WTC11 (cell line): ENCODE measurements around the gene PFKFB3.

Experiments
- ZNF423 ChIP-seq: fragments of 250-450 bp; sonication (Bioruptor Pico); IDR thresholded peaks from 2 replicates; pipeline ENCODE4 v2.1.2; 2022; ENCODE audit warnings: mild to moderate bottlenecking, moderate library complexity
- TF ChIP-seq, protein P1 (sequence below): fragments of 200-600 bp; IDR thresholded peaks from 2 replicates; pipeline ENCODE4 v1.8.0; 2022; ENCODE audit warnings: antibody characterized with exemption

DNA sequence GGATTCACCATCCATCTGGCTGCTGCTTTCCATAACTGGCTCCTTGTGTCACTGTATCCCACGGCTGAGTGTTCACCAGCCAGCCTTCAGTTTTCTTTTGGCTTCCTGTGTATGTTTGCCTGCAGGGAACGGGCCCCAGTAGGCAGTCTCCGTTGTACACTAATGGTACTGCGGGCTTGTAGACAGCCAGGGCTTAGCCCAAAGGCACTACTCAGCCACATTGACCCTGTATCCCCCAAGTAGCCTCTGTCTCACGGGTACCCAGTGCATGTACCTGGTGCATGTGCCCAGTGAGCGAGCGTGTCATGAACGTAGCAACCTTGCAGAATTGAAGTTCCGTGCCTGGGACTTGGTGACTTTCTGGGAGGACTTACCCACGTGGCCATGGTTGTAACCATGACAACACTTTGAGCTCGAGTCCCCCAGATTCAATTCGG is 6.1 kb downstream of the PFKFB3 start:
- no peak for TF ChIP-seq ZNF423
- TF ChIP-seq, protein P1, sequence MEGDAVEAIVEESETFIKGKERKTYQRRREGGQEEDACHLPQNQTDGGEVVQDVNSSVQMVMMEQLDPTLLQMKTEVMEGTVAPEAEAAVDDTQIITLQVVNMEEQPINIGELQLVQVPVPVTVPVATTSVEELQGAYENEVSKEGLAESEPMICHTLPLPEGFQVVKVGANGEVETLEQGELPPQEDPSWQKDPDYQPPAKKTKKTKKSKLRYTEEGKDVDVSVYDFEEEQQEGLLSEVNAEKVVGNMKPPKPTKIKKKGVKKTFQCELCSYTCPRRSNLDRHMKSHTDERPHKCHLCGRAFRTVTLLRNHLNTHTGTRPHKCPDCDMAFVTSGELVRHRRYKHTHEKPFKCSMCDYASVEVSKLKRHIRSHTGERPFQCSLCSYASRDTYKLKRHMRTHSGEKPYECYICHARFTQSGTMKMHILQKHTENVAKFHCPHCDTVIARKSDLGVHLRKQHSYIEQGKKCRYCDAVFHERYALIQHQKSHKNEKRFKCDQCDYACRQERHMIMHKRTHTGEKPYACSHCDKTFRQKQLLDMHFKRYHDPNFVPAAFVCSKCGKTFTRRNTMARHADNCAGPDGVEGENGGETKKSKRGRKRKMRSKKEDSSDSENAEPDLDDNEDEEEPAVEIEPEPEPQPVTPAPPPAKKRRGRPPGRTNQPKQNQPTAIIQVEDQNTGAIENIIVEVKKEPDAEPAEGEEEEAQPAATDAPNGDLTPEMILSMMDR = no peak
